GM12874 (cell line): ENCODE data around the gene RAD18.

Experiments
- CTCF ChIP-seq: IDR thresholded peaks from 2 replicates; pipeline ENCODE4 v1.5.1; 2011; ENCODE audit warnings: low read depth, mild to moderate bottlenecking, control low read depth, low read length, moderate library complexity; ENCODE audit not compliant: insufficient read depth

The RAD18 gene

GRCh38 chr3:8990266-8991215 lies 27.3 kb upstream of the RAD18 start:
- no peak for TF ChIP-seq CTCF

DNA sequence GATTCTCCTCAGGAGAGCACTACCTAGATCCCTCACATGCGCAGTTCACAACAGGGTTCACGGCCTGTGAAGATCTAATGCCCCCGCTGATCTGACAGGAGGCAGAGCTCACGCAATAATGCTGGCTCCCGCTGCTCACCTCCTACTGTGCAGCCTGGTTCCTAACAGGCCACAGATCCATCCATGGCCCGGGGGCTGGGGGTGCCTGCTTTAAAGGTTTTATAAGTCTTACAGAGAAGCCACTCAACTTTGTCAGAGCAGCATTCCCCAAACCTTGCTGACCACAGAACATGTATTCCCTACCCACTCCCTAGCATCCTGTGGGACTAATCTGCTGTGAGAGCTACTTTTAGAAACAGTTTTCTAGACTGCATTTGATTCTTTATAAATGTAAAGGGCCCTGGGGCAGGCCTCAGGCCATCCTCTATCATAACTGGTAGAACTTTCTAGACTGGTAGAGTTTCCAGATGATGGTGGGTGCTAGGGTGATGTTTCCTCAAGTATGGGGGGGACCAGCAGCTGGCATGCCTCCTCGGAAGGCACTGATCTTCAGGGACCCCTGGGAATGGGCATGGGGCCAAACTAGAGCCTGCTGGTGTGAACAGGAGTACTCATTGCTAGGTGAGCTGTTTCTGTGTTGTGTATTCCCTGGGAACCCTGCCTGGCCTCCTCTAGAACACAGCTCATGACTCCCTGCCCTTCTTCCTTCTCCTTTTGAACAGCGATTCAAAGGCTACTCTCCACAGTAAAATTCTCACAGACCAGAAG lies 25.7 kb upstream of the RAD18 start:
- TF ChIP-seq CTCF: no peak

GRCh38 chr3:8988384-8988655 lies 25.0 kb upstream of the RAD18 start:
- TF ChIP-seq CTCF: no peak

DNA sequence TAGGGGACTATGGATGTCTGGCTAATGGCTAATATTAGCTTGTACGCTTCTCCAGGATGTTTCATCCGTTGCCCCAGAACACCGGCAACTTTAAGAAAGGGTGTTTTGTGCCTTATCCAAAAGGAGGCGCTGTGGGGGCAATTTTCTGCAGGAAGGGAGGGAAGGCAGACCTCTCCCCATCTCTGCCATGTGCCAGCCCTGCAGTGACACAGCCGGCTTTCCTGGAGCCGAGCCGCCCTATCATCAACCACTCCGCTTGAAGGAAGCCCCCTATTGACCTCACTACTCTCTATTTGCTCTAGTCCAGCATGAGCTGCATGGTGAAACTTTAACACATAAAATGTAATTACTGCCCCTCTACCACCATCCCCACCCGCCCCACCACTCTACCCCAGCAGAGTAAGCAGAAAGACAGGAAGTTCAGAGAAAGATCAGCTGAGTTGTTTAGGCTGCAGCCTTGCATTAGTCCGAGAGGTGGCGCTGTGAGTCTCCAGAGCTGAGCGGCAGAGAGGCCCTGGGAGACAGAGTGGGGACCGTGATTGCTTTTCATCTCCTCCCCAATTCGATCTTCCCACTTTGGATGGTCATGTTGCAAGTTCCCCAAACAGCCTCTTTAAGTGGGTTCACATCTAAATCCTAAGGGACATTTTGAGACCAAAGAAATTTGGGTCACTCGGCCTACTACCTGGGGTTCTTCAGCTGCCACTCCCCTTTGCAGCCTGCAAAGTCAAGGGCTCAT lies 24.5 kb upstream of the RAD18 start:
- peak; percentile 86 for TF ChIP-seq CTCF

- TF ChIP-seq CTCF: no peak
Measured at GRCh38 chr3:8987226-8987625, 24.0 kb upstream of the RAD18 start.

DNA sequence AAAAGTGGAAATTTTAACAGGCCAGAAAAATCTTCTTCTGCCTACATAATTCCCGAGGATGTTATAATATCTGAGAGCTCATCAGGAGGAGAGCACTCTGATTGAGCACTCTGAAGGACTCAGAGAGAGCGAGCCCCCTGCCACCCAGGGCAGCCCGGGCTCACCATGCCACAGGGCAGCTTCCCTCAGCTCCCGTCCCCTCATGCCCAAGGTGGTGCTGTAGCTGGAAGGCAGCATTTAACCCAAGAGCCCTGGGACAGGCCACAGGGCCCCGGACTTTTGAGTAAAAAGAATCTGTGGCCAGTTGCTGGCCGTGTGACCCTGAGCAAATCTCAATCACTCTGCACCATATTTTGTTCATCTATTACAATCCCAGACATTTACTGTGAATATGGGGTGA lies 23.5 kb upstream of the RAD18 start:
- TF ChIP-seq CTCF: no peak

GRCh38 chr3:8985876-8986275 lies 22.6 kb upstream of the RAD18 start:
- TF ChIP-seq CTCF: no peak
